GM20000 (cell line): ENCODE data around the gene LEP.
"Not testable (repeated sequence)": the region's sequence is repeated elsewhere in the genome, so short reads cannot be mapped to it uniquely, and the experiment has no call there.

Experiments used
- DNase-seq: peaks from one replicate; pipeline ENCODE4 v3.0.0; 2012; ENCODE audit warnings: low spot score
- TF ChIP-seq, protein P1 (sequence below): IDR thresholded peaks from 2 replicates; pipeline ENCODE4 v1.5.1; 2012; ENCODE audit warnings: mild to moderate bottlenecking, control low read depth; ENCODE audit errors: extremely low read depth, missing control alignments

LEP gene

GRCh38 chr7:128278366-128278765 lies 37.3 kb downstream of the LEP start:
- TF ChIP-seq, protein P1, sequence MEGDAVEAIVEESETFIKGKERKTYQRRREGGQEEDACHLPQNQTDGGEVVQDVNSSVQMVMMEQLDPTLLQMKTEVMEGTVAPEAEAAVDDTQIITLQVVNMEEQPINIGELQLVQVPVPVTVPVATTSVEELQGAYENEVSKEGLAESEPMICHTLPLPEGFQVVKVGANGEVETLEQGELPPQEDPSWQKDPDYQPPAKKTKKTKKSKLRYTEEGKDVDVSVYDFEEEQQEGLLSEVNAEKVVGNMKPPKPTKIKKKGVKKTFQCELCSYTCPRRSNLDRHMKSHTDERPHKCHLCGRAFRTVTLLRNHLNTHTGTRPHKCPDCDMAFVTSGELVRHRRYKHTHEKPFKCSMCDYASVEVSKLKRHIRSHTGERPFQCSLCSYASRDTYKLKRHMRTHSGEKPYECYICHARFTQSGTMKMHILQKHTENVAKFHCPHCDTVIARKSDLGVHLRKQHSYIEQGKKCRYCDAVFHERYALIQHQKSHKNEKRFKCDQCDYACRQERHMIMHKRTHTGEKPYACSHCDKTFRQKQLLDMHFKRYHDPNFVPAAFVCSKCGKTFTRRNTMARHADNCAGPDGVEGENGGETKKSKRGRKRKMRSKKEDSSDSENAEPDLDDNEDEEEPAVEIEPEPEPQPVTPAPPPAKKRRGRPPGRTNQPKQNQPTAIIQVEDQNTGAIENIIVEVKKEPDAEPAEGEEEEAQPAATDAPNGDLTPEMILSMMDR = no peak
- DNase-seq = no peak

- DNase-seq = no peak
- TF ChIP-seq, protein P1 = no peak
Observed at GRCh38 chr7:128279124-128279713, 38.1 kb downstream of the LEP start.

- not testable (repeated sequence) for DNase-seq
Observed at GRCh38 chr7:128280451-128280850, 39.4 kb downstream of the LEP start.

GRCh38 chr7:128281605-128282380 lies 40.7 kb downstream of the LEP start:
- TF ChIP-seq, protein P1 = no peak
- no peak for DNase-seq

GRCh38 chr7:128284102-128284501 lies 43.0 kb downstream of the LEP start:
- TF ChIP-seq, protein P1 = no peak

DNA sequence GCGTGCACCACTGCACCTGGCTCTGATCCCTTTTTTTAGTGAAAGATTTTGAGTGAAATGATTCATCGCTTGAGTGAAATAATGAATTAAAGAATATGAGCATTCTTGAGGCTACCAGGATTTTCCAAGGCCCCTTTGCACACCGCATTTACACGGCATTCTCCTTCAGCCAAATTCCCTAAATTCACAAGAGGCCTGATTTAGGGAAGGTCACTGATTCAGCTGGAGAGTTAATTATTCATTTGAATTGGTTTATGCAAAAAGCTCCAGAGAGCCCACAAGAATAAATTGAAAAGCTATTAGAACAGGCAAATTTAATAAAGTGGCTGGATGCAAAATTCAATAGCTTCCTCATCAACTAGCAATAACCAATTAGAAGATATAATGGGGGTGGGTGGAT lies 46.5 kb downstream of the LEP start:
- no peak for DNase-seq
- TF ChIP-seq, protein P1 = no peak

More at GRCh38 chr7:128284102-128284501, 43.0 kb downstream of the LEP start:
- DNase-seq = no peak

GRCh38 chr7:128298004-128298403 lies 56.9 kb downstream of the LEP start:
- not testable (repeated sequence) for DNase-seq

GRCh38 chr7:128299109-128299607 lies 58.1 kb downstream of the LEP start:
- TF ChIP-seq, protein P1 = no peak
- no peak for DNase-seq
